Liver (tissue), 9 donors: ENCODE data around the gene MICAL3. TPM values are rescaled to one million over a fixed set of nuclear protein-coding genes. Genes with fewer than 3 reads are reported as not detected.

Experiments used
- DNase-seq: peaks from one replicate; pipeline ENCODE4 v3.0.0-alpha.2; 2017; ENCODE audit warnings: low spot score
- H3K27ac ChIP-seq, 2 donors: one replicate each; pipeline ENCODE4 v1.7.0; 2013; ENCODE audit warnings: inconsistent platforms in 2 of 2, low read length in 2 of 2, control low read depth in 1 of 2, low read depth in 1 of 2, mild to moderate bottlenecking in 1 of 2
- H3K27me3 ChIP-seq, 4 donors: one replicate each; pipeline versions ENCODE4 v1.6.1 to v1.7.0; 2013; ENCODE audit warnings: low read length in 3 of 4, inconsistent platforms in 1 of 4, mild to moderate bottlenecking in 1 of 4, moderate library complexity in 1 of 4; ENCODE audit not compliant: control insufficient read depth in 4 of 4, insufficient read depth in 4 of 4
- H3K36me3 ChIP-seq, 4 donors: one replicate each; pipeline versions ENCODE4 v1.6.1 to v1.7.0; 2013; ENCODE audit warnings: low read length in 3 of 4, mild to moderate bottlenecking in 3 of 4, low read depth in 1 of 4, moderate library complexity in 1 of 4; ENCODE audit not compliant: control insufficient read depth in 4 of 4, insufficient read depth in 3 of 4
- H3K4me1 ChIP-seq, 4 donors: one replicate each; pipeline versions ENCODE4 v1.6.1 to v1.7.0; 2013; ENCODE audit warnings: low read length in 3 of 4, mild to moderate bottlenecking in 3 of 4, moderate library complexity in 1 of 4; ENCODE audit not compliant: control insufficient read depth in 4 of 4, insufficient read depth in 4 of 4
- H3K4me3 ChIP-seq, 3 donors: one replicate each; pipeline versions ENCODE4 v1.6.1 to v1.7.0; 2013; ENCODE audit warnings: low read length in 3 of 3, control low read depth in 1 of 3, low read depth in 1 of 3, mild to moderate bottlenecking in 1 of 3
- H3K9ac ChIP-seq, 2 donors: one replicate each; pipeline ENCODE4 v1.7.0; 2013; ENCODE audit warnings: low read length in 2 of 2, mild to moderate bottlenecking in 2 of 2, moderate library complexity in 2 of 2, control low read depth in 1 of 2, low read depth in 1 of 2
- H3K9me3 ChIP-seq, 4 donors: one replicate each; pipeline versions ENCODE4 v1.6.1 to v1.7.0; 2013; ENCODE audit warnings: low read length in 3 of 4; ENCODE audit not compliant: control insufficient read depth in 4 of 4
- ATF3 ChIP-seq: IDR thresholded peaks from 2 replicates; pipeline ENCODE4 v1.6.1; 2016; ENCODE audit warnings: antibody characterized with exemption
- CTCF ChIP-seq: fragments of 150-350 bp; IDR thresholded peaks from 2 replicates; pipeline ENCODE4 v1.5.1; 2017; ENCODE audit warnings: improper control_type of control experiment, low read depth, low read length; ENCODE audit not compliant: missing input control
- EGR1 ChIP-seq, 2 donors: IDR thresholded peaks; 2 replicates each; pipeline ENCODE4 v1.6.1; 2016 to 2018; ENCODE audit warnings: antibody characterized with exemption in 2 of 2, low read depth in 2 of 2
- FOXA1 ChIP-seq: IDR thresholded peaks from 2 replicates; pipeline ENCODE4 v1.6.1; 2016; ENCODE audit warnings: antibody characterized with exemption
- FOXA2 ChIP-seq: IDR thresholded peaks from 2 replicates; pipeline ENCODE4 v1.6.1; 2016; ENCODE audit warnings: antibody characterized with exemption
- GABPA ChIP-seq, 2 donors: IDR thresholded peaks in 1 of 2; conservative IDR thresholded peaks in 1 of 2; 2 replicates each; pipeline ENCODE4 v1.6.1; 2016; ENCODE audit warnings: antibody characterized with exemption in 2 of 2, mild to moderate bottlenecking in 1 of 2, moderate library complexity in 1 of 2
- HNF4A ChIP-seq, 2 donors: conservative IDR thresholded peaks; 2 replicates each; pipeline ENCODE4 v1.6.1; 2016; ENCODE audit warnings: antibody characterized with exemption in 2 of 2, mild to moderate bottlenecking in 2 of 2
- HNF4G ChIP-seq: IDR thresholded peaks from 2 replicates; pipeline ENCODE4 v1.6.1; 2016; ENCODE audit warnings: antibody characterized with exemption
- JUND ChIP-seq, 2 donors: IDR thresholded peaks; 2 replicates each; pipeline ENCODE4 v1.6.1; 2016; ENCODE audit warnings: antibody characterized with exemption in 2 of 2
- MAX ChIP-seq: IDR thresholded peaks from 2 replicates; pipeline ENCODE4 v1.6.1; 2016; ENCODE audit warnings: antibody characterized with exemption
- NR2F2 ChIP-seq: IDR thresholded peaks from 2 replicates; pipeline ENCODE4 v1.6.1; 2016; ENCODE audit warnings: antibody characterized with exemption
- RAD21 ChIP-seq, 2 donors: IDR thresholded peaks; 2 replicates each; pipeline ENCODE4 v1.6.1; 2016; ENCODE audit warnings: antibody characterized with exemption in 2 of 2, mild to moderate bottlenecking in 2 of 2
- REST ChIP-seq: IDR thresholded peaks from 2 replicates; pipeline ENCODE4 v1.6.1; 2016; ENCODE audit warnings: antibody characterized with exemption, mild to moderate bottlenecking
- RXRA ChIP-seq, 2 donors: IDR thresholded peaks; 2 replicates each; pipeline ENCODE4 v1.6.1; 2017 to 2018; ENCODE audit warnings: antibody characterized with exemption in 2 of 2, mild to moderate bottlenecking in 1 of 2
- SP1 ChIP-seq: IDR thresholded peaks from 2 replicates; pipeline ENCODE4 v1.6.1; 2018; ENCODE audit warnings: antibody characterized with exemption, mild to moderate bottlenecking
- TAF1 ChIP-seq: conservative IDR thresholded peaks from 2 replicates; pipeline ENCODE4 v1.6.1; 2016; ENCODE audit warnings: antibody characterized with exemption, mild to moderate bottlenecking
- YY1 ChIP-seq: IDR thresholded peaks from 2 replicates; pipeline ENCODE4 v1.6.1; 2016; ENCODE audit warnings: antibody characterized with exemption, mild to moderate bottlenecking
- WGBS: extraction: QIAGEN DNeasy Blood & Tissue Kit; methylation state at CpG from one replicate; pipeline ENCODE4 v1.1.7; 2013; 5-methylcytosine and 5-hydroxymethylcytosine counted together
- polyA plus RNA-seq, 2 donors: library from polyadenylated mRNA; stranded (reverse) in 1 of 2; unstranded in 1 of 2; fragments of 200-250 nt in 1 of 2; fragments of >200 nt in 1 of 2; fragmentation: Nextera tagmentation in 1 of 2; extraction: Ambion mirVana in 1 of 2; gene quantifications; one replicate each; pipeline versions ENCODE4 v1.2.1 to v1.2.3, GENCODE V29; 2013 to 2015
- total RNA-seq, 2 donors: library from RNA; depleted of rRNA; stranded (reverse); fragments of >200 nt; gene quantifications; one replicate each; pipeline ENCODE4 v1.2.3, GENCODE V29; 2014
- donor health status: healthy.
- donor health status: healthy.
- donor health status: healthy.
- donor health status: healthy.
- donor health status: healthy.

MICAL3 gene
- total and polyA plus RNA-seq, 4 donors: 6.4 to 38.4 (median 23.4) TPM

GRCh38 chr22:17789379-17790200 lies 234.8 kb downstream of the MICAL3 start:
- Histone ChIP-seq H3K27ac (no peak overlapping the region), H3K4me3 (no peak overlapping the region), H3K9me3 (no peaks in the 10 kb centered on the region), H3K36me3 (peaks cover 3 to 30% (median 6%) of the 10 kb centered on the region in 4 donors), H3K27me3 (no peaks in the 10 kb centered on the region), H3K4me1 (peaks cover 6 to 16% (median 11%) of the 10 kb centered on the region in 4 donors), H3K9ac (no peak overlapping the region)
- 92% methylated on average over 27 of the region's 27 CpGs for WGBS
- DNase-seq: no peak
- no peak for TF ChIP-seq JUND (IDR thresholded peaks at IDR 0.05)
- TF ChIP-seq HNF4A (conservative IDR thresholded peaks at IDR 0.05): no peak

GRCh38 chr22:17788528-17789378 lies 235.6 kb downstream of the MICAL3 start:
- TF ChIP-seq REST: no peak
- no peak for TF ChIP-seq NR2F2
- no peak for TF ChIP-seq FOXA2
- no peak for TF ChIP-seq SP1
- no peak for TF ChIP-seq HNF4A (conservative IDR thresholded peaks at IDR 0.05)
- no peak for TF ChIP-seq GABPA (IDR thresholded peaks at IDR 0.05 in 1 of 2, conservative IDR thresholded peaks at IDR 0.05 in 1 of 2)
- no peak for TF ChIP-seq TAF1
- TF ChIP-seq ATF3: no peak
- no peak for TF ChIP-seq CTCF
- no peak for TF ChIP-seq RXRA (IDR thresholded peaks at IDR 0.05)
- no peak for TF ChIP-seq YY1
- no peak for TF ChIP-seq MAX
- TF ChIP-seq EGR1 (IDR thresholded peaks at IDR 0.05; ENCODE audit: low read depth in 2 of 2): no peak
- TF ChIP-seq RAD21 (IDR thresholded peaks at IDR 0.05): no peak
- no peak for TF ChIP-seq FOXA1
- TF ChIP-seq HNF4G: no peak
- no peak for TF ChIP-seq JUND (IDR thresholded peaks at IDR 0.05)
- WGBS: 90% methylated on average over 32 of the region's 32 CpGs
- DNase-seq: no peak
- H3K4me3 ChIP-seq: no peak overlapping the region
- H3K36me3 ChIP-seq: peaks cover 0 to 30% (median 6%) of the 10 kb centered on the region in 4 donors
- H3K27ac ChIP-seq: no peak overlapping the region
- no peak overlapping the region for H3K9ac ChIP-seq
- no peaks in the 10 kb centered on the region for H3K27me3 ChIP-seq
- peaks cover 6 to 16% (median 11%) of the 10 kb centered on the region in 4 donors for H3K4me1 ChIP-seq
- no peaks in the 10 kb centered on the region for H3K9me3 ChIP-seq
